Measurements from ENCODE around the gene CAMLG. TPM values are rescaled to one million over a fixed set of nuclear protein-coding genes. Genes with fewer than 3 reads are reported as not detected.

CAMLG gene
- total and polyA plus RNA-seq, 5 donors = 20.8 to 24.8 (median 23.6) TPM

GRCh38 chr5:134777366-134777765 lies 39.0 kb downstream of the CAMLG start:
- ATAC-seq (no peak), DNase-seq (no peak)
- intact Hi-C loops (cut with DNase I) = loop anchor here in 1 of 4 donors (10.0 kb wide), 1 partner anchor 73 kb away; no protein-coding TSS in a partner anchor
- Histone ChIP-seq H3K4me3 (ENCODE audit: low read length) (no peak overlapping the region), H3K9me3 (ENCODE audit: control insufficient read depth, low read length) (no peaks in the 10 kb centered on the region), H3K27me3 (ENCODE audit: control insufficient read depth, insufficient read depth) (no peaks in the 10 kb centered on the region), H3K4me1 (ENCODE audit: control insufficient read depth, insufficient read depth, low read length) (no peaks in the 10 kb centered on the region), H3K27ac (ENCODE audit: low read length) (no peak overlapping the region)
- WGBS = 88% methylated on average over 2 of the region's 2 CpGs

GRCh38 chr5:134784241-134784920 lies 46.0 kb downstream of the CAMLG start:
- DNase-seq = no peak
- no peaks in the 10 kb centered on the region for H3K4me1 ChIP-seq (ENCODE audit: control insufficient read depth, insufficient read depth, low read length)
- intact Hi-C loops (cut with DNase I) = no loop called here
- H3K27ac ChIP-seq (ENCODE audit: low read length) = no peak overlapping the region
- no peaks in the 10 kb centered on the region for H3K9me3 ChIP-seq (ENCODE audit: control insufficient read depth, low read length)
- no peak for ATAC-seq
- H3K4me3 ChIP-seq (ENCODE audit: low read length) = no peak overlapping the region
- WGBS = 58% methylated on average over 4 of the region's 4 CpGs
- H3K27me3 ChIP-seq (ENCODE audit: control insufficient read depth, insufficient read depth) = no peaks in the 10 kb centered on the region

- no peaks in the 10 kb centered on the region for H3K27me3 ChIP-seq (ENCODE audit: control insufficient read depth, insufficient read depth)
- DNase-seq = no peak
- H3K9me3 ChIP-seq (ENCODE audit: control insufficient read depth, low read length) = no peaks in the 10 kb centered on the region
- no peak for ATAC-seq
- H3K4me1 ChIP-seq (ENCODE audit: control insufficient read depth, insufficient read depth, low read length) = no peaks in the 10 kb centered on the region
- no peak overlapping the region for H3K27ac ChIP-seq (ENCODE audit: low read length)
- intact Hi-C loops (cut with DNase I) = no loop called here
- 76% methylated on average over 3 of the region's 3 CpGs for WGBS
- H3K4me3 ChIP-seq (ENCODE audit: low read length) = no peak overlapping the region
Observed at GRCh38 chr5:134784946-134785620, 46.7 kb downstream of the CAMLG start.

- H3K27me3 ChIP-seq (ENCODE audit: control insufficient read depth, insufficient read depth) = no peaks in the 10 kb centered on the region
- no peak for ATAC-seq
Observed at GRCh38 chr5:134787692-134788091, 49.3 kb downstream of the CAMLG start.

GRCh38 chr5:134791580-134791979 lies 53.2 kb downstream of the CAMLG start:
- no peaks in the 10 kb centered on the region for H3K9me3 ChIP-seq (ENCODE audit: control insufficient read depth, low read length)
- H3K27me3 ChIP-seq (ENCODE audit: control insufficient read depth, insufficient read depth) = no peaks in the 10 kb centered on the region
- 97% methylated on average over 2 of the region's 2 CpGs for WGBS
- no peak overlapping the region for H3K27ac ChIP-seq (ENCODE audit: low read length)
- H3K4me3 ChIP-seq (ENCODE audit: low read length) = no peak overlapping the region
- no peaks in the 10 kb centered on the region for H3K4me1 ChIP-seq (ENCODE audit: control insufficient read depth, insufficient read depth, low read length)
- ATAC-seq (no peak), DNase-seq (no peak)
- intact Hi-C loops (cut with DNase I) = no loop called here

More at GRCh38 chr5:134787692-134788091, 49.3 kb downstream of the CAMLG start:
- no peak overlapping the region for H3K27ac ChIP-seq (ENCODE audit: low read length)
- DNase-seq = no peak
- intact Hi-C loops (cut with DNase I) = no loop called here
- H3K4me3 ChIP-seq (ENCODE audit: low read length) = no peak overlapping the region
- whole genome bisulfite sequencing = 98% methylated on average over 1 of the region's 1 CpG
- no peaks in the 10 kb centered on the region for H3K9me3 ChIP-seq (ENCODE audit: control insufficient read depth, low read length)
- no peaks in the 10 kb centered on the region for H3K4me1 ChIP-seq (ENCODE audit: control insufficient read depth, insufficient read depth, low read length)

- no peak for ATAC-seq
- intact Hi-C loops (cut with DNase I) = no loop called here
- WGBS = 91% methylated on average over 3 of the region's 3 CpGs
- no peak overlapping the region for H3K4me3 ChIP-seq (ENCODE audit: low read length)
- DNase-seq = no peak
- no peaks in the 10 kb centered on the region for H3K27me3 ChIP-seq (ENCODE audit: control insufficient read depth, insufficient read depth)
- H3K9me3 ChIP-seq (ENCODE audit: control insufficient read depth, low read length) = no peaks in the 10 kb centered on the region
- no peak overlapping the region for H3K27ac ChIP-seq (ENCODE audit: low read length)
- H3K4me1 ChIP-seq (ENCODE audit: control insufficient read depth, insufficient read depth, low read length) = no peaks in the 10 kb centered on the region
Observed at GRCh38 chr5:134792286-134792685, 53.9 kb downstream of the CAMLG start.

- no peak overlapping the region for H3K27ac ChIP-seq (ENCODE audit: low read length)
- intact Hi-C loops (cut with DNase I) = no loop called here
- 93% methylated on average over 4 of the region's 4 CpGs for WGBS
- no peaks in the 10 kb centered on the region for H3K9me3 ChIP-seq (ENCODE audit: control insufficient read depth, low read length)
- no peaks in the 10 kb centered on the region for H3K27me3 ChIP-seq (ENCODE audit: control insufficient read depth, insufficient read depth)
- H3K4me1 ChIP-seq (ENCODE audit: control insufficient read depth, insufficient read depth, low read length) = no peaks in the 10 kb centered on the region
- DNase-seq (no peak), ATAC-seq (no peak)
- no peak overlapping the region for H3K4me3 ChIP-seq (ENCODE audit: low read length)
Observed at GRCh38 chr5:134793111-134793510, 54.8 kb downstream of the CAMLG start.

GRCh38 chr5:134794082-134794481 lies 55.7 kb downstream of the CAMLG start:
- WGBS = 85% methylated on average over 2 of the region's 2 CpGs
- no peak overlapping the region for H3K27ac ChIP-seq (ENCODE audit: low read length)
- H3K9me3 ChIP-seq (ENCODE audit: control insufficient read depth, low read length) = no peaks in the 10 kb centered on the region
- H3K4me1 ChIP-seq (ENCODE audit: control insufficient read depth, insufficient read depth, low read length) = no peaks in the 10 kb centered on the region
- H3K27me3 ChIP-seq (ENCODE audit: control insufficient read depth, insufficient read depth) = no peaks in the 10 kb centered on the region
- no peak for DNase-seq
- no peak overlapping the region for H3K4me3 ChIP-seq (ENCODE audit: low read length)
- ATAC-seq = no peak
- intact Hi-C loops (cut with DNase I) = no loop called here

GRCh38 chr5:134794819-134795218 lies 56.5 kb downstream of the CAMLG start:
- no peak for DNase-seq
- Histone ChIP-seq H3K4me1 (ENCODE audit: control insufficient read depth, insufficient read depth, low read length) (no peaks in the 10 kb centered on the region), H3K4me3 (ENCODE audit: low read length) (no peak overlapping the region), H3K27me3 (ENCODE audit: control insufficient read depth, insufficient read depth) (no peaks in the 10 kb centered on the region), H3K9me3 (ENCODE audit: control insufficient read depth, low read length) (no peaks in the 10 kb centered on the region), H3K27ac (ENCODE audit: low read length) (no peak overlapping the region)
- 96% methylated on average over 8 of the region's 8 CpGs for WGBS
- ATAC-seq = no peak
- intact Hi-C loops (cut with DNase I) = no loop called here

- Histone ChIP-seq H3K27me3 (ENCODE audit: control insufficient read depth, insufficient read depth) (no peaks in the 10 kb centered on the region), H3K27ac (ENCODE audit: low read length) (no peak overlapping the region), H3K4me1 (ENCODE audit: control insufficient read depth, insufficient read depth, low read length) (no peaks in the 10 kb centered on the region), H3K9me3 (ENCODE audit: control insufficient read depth, low read length) (no peaks in the 10 kb centered on the region), H3K4me3 (ENCODE audit: low read length) (no peak overlapping the region)
- intact Hi-C loops (cut with DNase I) = no loop called here
- no peak for ATAC-seq
- WGBS = 89% methylated on average over 5 of the region's 5 CpGs
- no peak for DNase-seq
Observed at GRCh38 chr5:134798468-134798867, 60.1 kb downstream of the CAMLG start.

Data from right cardiac atrium (tissue), 5 donors.